ENCODE measurements around the gene IRGM.
"Not testable (repeated sequence)": the region's sequence is repeated elsewhere in the genome, so short reads cannot be mapped to it uniquely, and the experiment has no call there.

IRGM gene, protein sequence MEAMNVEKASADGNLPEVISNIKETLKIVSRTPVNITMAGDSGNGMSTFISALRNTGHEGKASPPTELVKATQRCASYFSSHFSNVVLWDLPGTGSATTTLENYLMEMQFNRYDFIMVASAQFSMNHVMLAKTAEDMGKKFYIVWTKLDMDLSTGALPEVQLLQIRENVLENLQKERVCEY
- 1.4 to 3.5 reads per million in 2 donors for total RNA-seq

GRCh38 chr5:150846308-150846653 lies at the start of gene IRGM:
TSS of gene IRGM (plus strand) at chr5:150846521. CDS start at chr5:150848124, 1,603 bp downstream.
- not testable (repeated sequence) for DNase-seq

GRCh38 chr5:150797384-150797783 lies 48.9 kb upstream of the IRGM start:
- DNase-seq = no peak

DNA sequence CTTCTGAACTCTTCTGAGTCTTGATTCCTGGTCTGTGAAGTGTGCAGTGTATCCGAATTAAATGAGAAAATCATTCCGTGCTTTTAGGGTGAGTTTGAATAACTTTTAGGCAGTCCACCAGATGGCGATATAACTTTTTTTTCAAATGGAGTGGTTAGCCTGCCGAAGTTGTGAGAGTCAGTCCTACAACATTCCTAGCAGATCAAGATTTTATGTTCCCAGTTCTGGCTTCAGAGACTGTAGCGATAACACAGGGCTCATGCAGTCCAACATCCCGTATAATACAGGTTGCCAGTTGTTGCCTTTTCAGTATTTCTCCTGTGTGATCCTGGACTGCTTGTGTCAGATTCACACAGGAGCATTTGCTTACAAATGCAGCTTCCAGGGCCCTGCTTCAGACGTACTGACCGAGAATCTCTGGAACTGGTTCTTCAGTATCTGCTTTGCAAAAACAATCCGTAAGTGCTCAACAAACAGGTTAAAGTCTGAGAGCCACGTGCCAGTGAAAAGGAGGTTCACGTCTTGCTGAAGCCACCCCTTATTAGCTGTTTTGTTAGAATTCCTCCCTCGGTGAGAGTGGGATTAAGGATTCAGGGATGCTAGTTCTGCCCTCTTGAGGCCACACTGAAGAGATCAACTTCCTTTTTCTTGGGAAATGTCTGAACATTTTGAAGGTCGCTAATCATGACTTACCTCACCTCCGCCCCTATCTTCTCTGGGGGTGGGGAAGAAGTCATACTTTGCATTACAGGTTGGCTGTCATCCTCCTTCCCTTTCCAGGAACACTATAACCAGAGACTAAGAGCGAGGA lies 45.0 kb upstream of the IRGM start:
- no peak for DNase-seq

DNA sequence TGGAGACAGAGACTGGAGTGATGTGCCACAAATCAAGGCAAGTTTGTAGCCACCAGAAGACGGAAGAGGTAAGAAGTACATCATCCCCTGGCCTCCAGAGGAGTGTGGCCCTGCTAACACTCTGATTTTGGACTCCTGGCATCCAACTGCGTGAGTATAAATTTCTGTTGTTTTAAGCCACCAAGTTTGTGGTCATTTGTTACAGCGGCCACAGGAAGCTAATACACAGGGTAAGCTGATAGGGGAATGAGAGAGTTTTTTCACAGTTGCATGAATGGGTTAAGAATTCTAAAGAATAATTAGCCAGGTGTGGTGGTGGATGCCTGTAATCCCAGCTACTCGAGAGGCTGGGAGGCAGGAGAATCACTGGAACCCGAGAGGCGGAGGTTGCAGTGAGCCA lies 41.9 kb upstream of the IRGM start:
- DNase-seq = no peak

GRCh38 chr5:150809363-150809762 lies 37.0 kb upstream of the IRGM start:
- no peak for DNase-seq

- no peak for DNase-seq
These were observed 31.3 kb upstream of the IRGM start for GRCh38 chr5:150815010-150815409.

DNA sequence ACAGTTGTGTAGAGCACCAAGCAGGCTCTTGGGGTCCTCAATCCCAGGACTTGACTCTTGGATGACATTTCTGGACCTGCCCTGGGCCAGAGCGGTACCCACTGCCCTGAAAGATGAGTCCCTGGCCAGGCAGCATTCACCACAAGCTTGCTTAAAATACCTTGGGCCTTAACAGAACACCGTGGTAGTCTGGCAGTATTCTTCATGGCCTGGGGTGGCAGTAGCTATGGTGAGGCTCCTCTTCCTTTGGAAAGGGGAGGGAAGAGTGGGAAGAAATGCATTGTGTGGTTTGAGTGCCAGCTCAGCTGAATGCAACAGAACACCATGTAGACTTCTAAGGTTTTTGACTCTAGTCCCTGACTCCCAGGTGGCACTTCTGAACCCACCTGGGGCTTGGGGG lies 29.4 kb upstream of the IRGM start:
- no peak for DNase-seq

DNA sequence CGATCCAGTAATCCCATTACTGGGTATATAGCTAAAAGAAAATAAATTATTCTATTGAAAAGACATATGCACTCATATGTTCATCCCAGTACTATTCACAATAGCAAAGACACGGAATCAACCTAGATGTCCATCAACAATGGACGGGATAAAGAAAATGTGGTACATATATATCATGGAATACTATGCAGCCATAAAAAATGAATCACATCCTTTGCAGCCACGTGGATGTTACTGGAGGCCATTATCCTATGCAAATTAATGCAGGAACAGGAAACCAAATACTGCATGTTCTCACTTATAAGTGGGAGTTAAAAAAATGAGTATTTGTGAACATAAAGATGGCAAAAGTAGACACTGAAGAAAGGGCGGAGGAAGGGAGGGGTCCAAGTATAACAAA lies 16.6 kb upstream of the IRGM start:
- DNase-seq = no peak

- DNase-seq = not testable (repeated sequence)
These were observed 14.5 kb upstream of the IRGM start for GRCh38 chr5:150831821-150832220.

GRCh38 chr5:150836064-150836463 lies 10.3 kb upstream of the IRGM start:
- DNase-seq = no peak

DNA sequence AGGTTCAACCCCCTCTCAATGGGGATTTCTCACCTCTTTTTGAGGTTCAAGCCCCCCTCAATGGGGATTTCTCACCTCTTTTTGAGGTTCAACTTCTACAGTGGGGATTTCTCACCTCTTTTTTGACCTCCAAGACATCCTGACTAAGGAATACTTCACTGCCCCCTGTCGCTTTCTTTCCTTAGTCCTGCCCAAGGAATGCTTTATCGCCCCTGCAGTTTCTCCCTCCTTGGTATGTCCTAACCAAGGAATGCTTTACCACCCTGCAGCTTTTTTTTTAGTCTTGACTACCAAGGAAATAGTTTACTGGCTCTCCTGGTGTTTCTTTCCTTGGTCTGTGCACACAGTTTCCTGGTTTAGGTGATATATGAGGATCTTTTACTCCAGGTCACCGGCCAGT lies 9.6 kb upstream of the IRGM start:
- no peak for DNase-seq

DNA sequence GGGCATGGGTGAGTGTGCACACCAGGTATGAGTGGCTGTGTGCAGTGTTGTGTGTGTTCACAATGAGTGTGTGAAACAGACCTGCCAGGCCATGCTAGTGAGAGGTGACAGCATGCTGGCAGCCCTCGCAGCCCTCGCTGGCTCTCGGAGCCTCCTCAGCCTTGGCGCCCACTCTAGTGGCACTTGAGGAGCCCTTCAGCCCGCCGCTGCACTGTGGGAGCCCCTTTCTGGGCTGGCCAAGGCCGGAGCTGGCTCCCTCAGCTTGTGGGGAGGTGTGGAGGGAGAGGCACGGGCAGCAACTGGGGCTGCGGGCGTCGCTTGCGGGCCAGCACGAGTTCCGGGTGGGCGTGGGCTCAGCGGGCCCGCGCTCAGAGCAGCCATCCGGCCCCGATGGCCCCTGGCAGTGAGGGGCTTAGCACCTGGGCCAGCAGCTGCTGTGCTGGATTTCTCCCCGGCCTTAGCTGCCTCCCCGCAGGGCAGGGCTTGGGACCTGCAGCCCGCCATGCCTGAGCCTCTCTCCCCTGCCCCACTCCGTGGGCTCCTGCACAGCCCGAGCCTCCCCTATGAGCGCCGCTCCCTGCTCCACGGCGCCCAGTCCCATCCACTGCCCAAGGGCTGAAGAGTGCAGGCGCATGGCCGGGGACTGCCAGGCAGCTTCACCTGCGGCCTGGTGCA lies 999 bp upstream of the IRGM start:
- DNase-seq = not testable (repeated sequence)

DNA sequence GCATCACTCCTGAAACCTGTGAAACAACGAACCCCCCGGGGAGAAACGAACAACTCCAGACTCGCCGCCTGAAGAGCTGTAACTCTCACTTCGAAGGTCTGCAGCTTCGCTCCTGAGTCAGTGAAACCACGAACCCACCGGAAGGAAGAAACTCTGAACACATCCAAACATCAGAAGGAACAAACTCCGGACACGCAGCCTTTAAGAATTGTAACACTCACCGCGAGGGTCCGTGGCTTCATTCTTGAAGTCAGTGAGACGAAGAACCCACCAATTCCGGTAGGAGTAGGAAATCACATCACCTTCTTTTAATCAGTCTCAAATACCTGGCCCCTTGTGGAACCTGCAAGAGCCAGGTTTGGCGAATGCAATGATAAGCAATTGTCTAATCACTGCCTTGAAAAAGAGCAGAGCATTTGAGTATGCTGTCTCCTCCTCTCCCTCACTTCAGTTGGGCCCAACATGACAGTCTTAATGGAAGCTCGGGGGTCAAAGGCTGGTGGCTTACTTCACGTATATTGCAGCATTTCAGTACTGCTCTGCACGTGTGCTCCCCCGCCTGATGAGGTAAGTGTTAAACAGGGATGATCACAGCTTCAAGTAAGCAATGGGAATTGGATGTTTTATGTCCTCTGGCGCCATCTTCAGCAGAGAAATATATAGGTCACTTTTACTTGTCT lies 473 bp downstream of the IRGM start:
- no peak for DNase-seq

DNA sequence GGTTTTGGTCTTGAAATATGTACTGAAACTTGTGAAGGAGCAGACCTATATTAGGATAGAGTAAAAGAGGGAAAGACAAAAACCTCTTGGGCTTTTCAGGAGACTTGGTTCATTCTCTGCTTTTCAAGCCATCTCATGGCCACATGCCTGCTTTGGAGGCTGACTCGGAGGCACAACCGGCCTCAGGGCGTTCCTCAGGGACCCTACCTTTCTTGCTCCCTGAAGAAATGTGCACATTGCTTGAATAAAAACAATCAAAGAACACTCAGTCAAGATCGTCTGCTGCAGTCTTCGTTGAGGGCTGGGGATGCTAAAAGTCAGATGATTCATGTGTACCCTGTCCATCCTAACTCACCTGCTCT lies 994 bp downstream of the IRGM start:
- DNase-seq = no peak

DNA sequence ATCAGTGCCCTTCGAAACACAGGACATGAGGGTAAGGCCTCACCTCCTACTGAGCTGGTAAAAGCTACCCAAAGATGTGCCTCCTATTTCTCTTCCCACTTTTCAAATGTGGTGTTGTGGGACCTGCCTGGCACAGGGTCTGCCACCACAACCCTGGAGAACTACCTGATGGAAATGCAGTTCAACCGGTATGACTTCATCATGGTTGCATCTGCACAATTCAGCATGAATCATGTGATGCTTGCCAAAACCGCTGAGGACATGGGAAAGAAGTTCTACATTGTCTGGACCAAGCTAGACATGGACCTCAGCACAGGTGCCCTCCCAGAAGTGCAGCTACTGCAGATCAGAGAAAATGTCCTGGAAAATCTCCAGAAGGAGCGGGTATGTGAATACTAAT lies 1.9 kb downstream of the IRGM start:
- DNase-seq = no peak

DNA sequence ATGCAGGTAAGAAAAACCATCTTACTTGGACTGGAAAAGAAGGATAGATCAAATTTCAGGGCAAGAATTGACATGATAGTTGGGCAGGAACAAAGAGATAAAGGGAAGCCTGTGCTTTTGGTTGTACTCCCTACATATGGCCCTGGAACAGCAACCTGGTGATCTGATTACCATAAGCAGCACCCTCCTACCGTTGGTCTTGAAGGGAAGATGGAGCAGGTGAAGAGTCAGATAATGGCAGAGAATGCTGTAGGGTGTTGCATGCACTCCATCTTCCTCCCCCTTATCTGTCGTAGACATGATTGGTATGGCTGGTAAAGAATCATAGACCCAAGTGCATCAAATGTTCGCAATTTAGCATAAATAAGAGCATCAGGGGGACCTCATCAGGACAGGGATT lies 4.7 kb downstream of the IRGM start:
- no peak for DNase-seq

DNA sequence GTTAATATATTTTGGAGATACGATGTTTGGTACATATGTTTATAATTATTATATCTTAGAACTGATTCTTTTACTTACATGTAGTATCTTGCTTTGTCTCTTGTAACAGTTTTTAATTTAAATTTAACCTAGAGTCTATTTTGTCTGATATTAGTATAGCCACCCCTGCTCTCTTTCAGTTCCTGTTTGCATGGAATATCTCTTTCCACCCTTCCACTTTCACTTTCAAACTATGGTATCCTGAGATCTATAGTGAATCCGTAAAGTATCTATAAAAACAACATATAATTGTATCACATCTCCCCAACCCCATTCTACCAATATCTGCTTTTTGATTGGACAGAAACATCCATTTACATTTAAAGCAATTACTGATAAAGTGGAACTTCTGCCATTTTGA lies 7.2 kb downstream of the IRGM start:
- DNase-seq = no peak

DNA sequence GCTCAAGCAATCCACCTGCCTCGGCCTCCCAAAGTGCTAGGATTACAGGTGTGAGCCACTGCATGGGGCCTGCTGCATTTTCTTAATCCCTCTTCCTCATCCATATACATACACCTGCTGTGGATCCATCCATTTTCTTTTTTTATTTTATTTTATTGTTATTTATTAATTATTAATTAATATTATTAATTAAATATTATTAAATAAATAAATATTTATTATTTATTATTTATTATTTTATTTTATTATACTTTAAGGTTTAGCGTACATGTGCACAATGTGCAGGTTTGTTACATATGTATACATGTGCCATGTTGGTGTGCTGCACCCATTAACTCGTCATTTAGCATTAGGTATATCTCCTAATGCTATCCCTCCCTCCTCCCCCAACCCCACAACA lies 10.4 kb downstream of the IRGM start:
- DNase-seq = not testable (repeated sequence)

DNA sequence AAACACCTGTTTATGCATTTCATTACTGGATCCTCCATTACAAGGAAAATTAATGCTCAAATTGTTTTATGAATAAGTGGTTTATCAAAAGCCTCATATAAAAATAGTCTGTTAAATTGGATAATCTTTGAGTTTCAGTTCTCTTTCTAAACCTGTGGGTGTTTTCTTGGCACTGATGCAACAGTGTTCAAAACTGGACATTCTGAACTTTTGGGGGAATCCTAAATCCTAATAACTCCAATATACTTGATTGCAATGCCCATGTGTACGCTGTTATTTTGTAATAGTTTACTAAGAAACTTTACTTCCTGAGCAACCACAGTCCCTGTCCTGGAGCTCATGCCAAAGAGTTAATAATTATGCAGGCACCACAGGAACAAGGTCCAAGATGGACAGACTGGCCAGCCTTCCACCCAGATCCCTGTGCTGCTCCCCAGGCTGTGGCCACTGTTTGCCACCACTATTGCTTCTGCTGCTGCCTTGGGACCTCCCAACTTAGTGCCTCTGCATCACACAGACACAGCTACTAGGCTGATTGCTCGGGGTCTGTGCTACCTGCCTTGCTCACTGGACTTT lies 14.0 kb downstream of the IRGM start:
- no peak for DNase-seq

DNA sequence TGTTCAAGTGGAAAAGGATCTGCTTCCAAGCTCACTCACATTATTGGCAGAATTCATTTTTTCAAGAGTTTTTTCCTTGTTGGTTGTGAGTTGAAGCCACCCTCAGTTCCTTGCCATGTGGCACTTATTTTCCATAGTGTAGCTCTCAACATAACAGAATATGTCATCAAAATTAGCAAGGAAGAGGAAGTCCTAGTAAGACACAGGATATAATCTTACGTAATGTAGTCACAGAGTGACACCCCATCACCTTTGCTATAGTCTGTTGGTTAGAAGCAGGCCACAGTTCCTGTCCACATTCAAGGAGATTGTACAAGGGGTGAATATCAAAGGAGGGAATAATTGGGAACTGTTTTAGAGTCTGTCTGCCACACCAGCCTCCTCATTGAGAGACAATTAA lies 15.7 kb downstream of the IRGM start:
- DNase-seq = no peak

GRCh38 chr5:150879358-150879757 lies 33.0 kb downstream of the IRGM start:
- no peak for DNase-seq

- no peak for DNase-seq
These were observed 49.4 kb downstream of the IRGM start for GRCh38 chr5:150895431-150896428.

Measured in activated gamma-delta T cell (primary cell).